Measurements from ENCODE around the gene KAT2B.

KAT2B gene

GRCh38 chr3:20064796-20065564 is 24.7 kb downstream of the KAT2B start:
- no peak for DNase-seq (ENCODE audit: low read depth, low spot score)

GRCh38 chr3:20066079-20066478 is 25.8 kb downstream of the KAT2B start:
- DNase-seq (ENCODE audit: low read depth, low spot score) = no peak

- no peak for DNase-seq (ENCODE audit: low read depth, low spot score)
These were observed 26.8 kb downstream of the KAT2B start for GRCh38 chr3:20066850-20067617.

GRCh38 chr3:20068512-20069177 is 28.4 kb downstream of the KAT2B start:
- no peak for DNase-seq (ENCODE audit: low read depth, low spot score)

GRCh38 chr3:20069178-20069532 is 28.9 kb downstream of the KAT2B start:
- no peak for DNase-seq (ENCODE audit: low read depth, low spot score)

- DNase-seq (ENCODE audit: low read depth, low spot score) = no peak
These were observed 30.9 kb downstream of the KAT2B start for GRCh38 chr3:20071175-20071574.

GRCh38 chr3:20072422-20072821 is 32.2 kb downstream of the KAT2B start:
- DNase-seq (ENCODE audit: low read depth, low spot score) = no peak

- DNase-seq (ENCODE audit: low read depth, low spot score) = no peak
These were observed 32.8 kb downstream of the KAT2B start for GRCh38 chr3:20073068-20073467.

GRCh38 chr3:20073683-20074082 is 33.4 kb downstream of the KAT2B start:
- no peak for DNase-seq (ENCODE audit: low read depth, low spot score)

GRCh38 chr3:20074226-20075063 is 34.2 kb downstream of the KAT2B start:
- DNase-seq (ENCODE audit: low read depth, low spot score) = no peak

GRCh38 chr3:20075197-20075596 is 35.0 kb downstream of the KAT2B start:
- DNase-seq (ENCODE audit: low read depth, low spot score) = no peak

- DNase-seq (ENCODE audit: low read depth, low spot score) = no peak
These were observed 36.2 kb downstream of the KAT2B start for GRCh38 chr3:20076296-20076997.

GRCh38 chr3:20077068-20077467 is 36.8 kb downstream of the KAT2B start:
- DNase-seq (ENCODE audit: low read depth, low spot score) = no peak

GRCh38 chr3:20078194-20078714 is 38.0 kb downstream of the KAT2B start:
- DNase-seq (ENCODE audit: low read depth, low spot score) = no peak

- DNase-seq (ENCODE audit: low read depth, low spot score) = no peak
These were observed 39.4 kb downstream of the KAT2B start for GRCh38 chr3:20079621-20080020.

- no peak for DNase-seq (ENCODE audit: low read depth, low spot score)
These were observed 40.8 kb downstream of the KAT2B start for GRCh38 chr3:20080956-20081554.

- DNase-seq (ENCODE audit: low read depth, low spot score) = no peak
These were observed 43.0 kb downstream of the KAT2B start for GRCh38 chr3:20083253-20083652.

GRCh38 chr3:20083953-20084352 is 43.7 kb downstream of the KAT2B start:
- DNase-seq (ENCODE audit: low read depth, low spot score) = no peak

GRCh38 chr3:20091331-20092047 is 51.2 kb downstream of the KAT2B start:
- no peak for DNase-seq (ENCODE audit: low read depth, low spot score)

- no peak for DNase-seq (ENCODE audit: low read depth, low spot score)
These were observed 55.2 kb downstream of the KAT2B start for GRCh38 chr3:20095470-20095869.
